Spleen (tissue), 7 donors: Measurements from ENCODE around the gene RCC2.

Experiments used
- CTCF ChIP-seq, 11 experiments: fragments of 200-600 bp in 7 of 11; fragments of 450-650 bp in 4 of 11; sonication (generic) in 4 of 11; IDR thresholded peaks in 8 of 11; conservative IDR thresholded peaks in 3 of 11; 1 replicate in 7 of 11; 2 replicates in 4 of 11; pipeline versions ENCODE4 v1.4.0 to v1.8.0; 2016 to 2021; ENCODE audit warnings: antibody characterized with exemption in 11 of 11, inconsistent platforms in 4 of 11, mild to moderate bottlenecking in 1 of 11
- POLR2A ChIP-seq, 3 donors: fragments of 450-650 bp; IDR thresholded peaks; one replicate each; pipeline ENCODE4 v1.5.1; 2017; ENCODE audit warnings: antibody characterized with exemption in 3 of 3, mild to moderate bottlenecking in 1 of 3
- donor health status: DM: no; HTN: no; CAD: no; lungs with moderate emphysema.
- donor health status: DM: no; HTN: no; CAD: no.
- donor health status: DM: no; HTN: no; CAD: no.

GRCh38 chr1:17440074-17440826 is 773 bp upstream of the RCC2 start:
- no peak for TF ChIP-seq CTCF (IDR thresholded peaks at IDR 0.05 in 8 of 11, conservative IDR thresholded peaks at IDR 0.05 in 3 of 11)
- TF ChIP-seq POLR2A (IDR thresholded peaks at IDR 0.05): no peak
